GM12801 (cell line): ENCODE data around the gene GUCA1C.

Experiments
- CTCF ChIP-seq: IDR thresholded peaks from one replicate; pipeline ENCODE4 v1.5.1; 2011; ENCODE audit warnings: control low read depth; ENCODE audit not compliant: insufficient read length; ENCODE audit errors: extremely low read depth

The GUCA1C gene

GRCh38 chr3:108940166-108940565, 13.5 kb downstream of the GUCA1C start:
- no peak for TF ChIP-seq CTCF

- TF ChIP-seq CTCF = no peak
Measured at GRCh38 chr3:108936924-108937689, 16.6 kb downstream of the GUCA1C start.

- TF ChIP-seq CTCF = no peak
Measured at GRCh38 chr3:108931035-108931434, 22.6 kb downstream of the GUCA1C start.

GRCh38 chr3:108918866-108919265, 34.8 kb downstream of the GUCA1C start:
- TF ChIP-seq CTCF = no peak

- TF ChIP-seq CTCF = no peak
Measured at GRCh38 chr3:108914774-108915641, 38.7 kb downstream of the GUCA1C start.

GRCh38 chr3:108909799-108910198, 43.9 kb downstream of the GUCA1C start:
- TF ChIP-seq CTCF = no peak

GRCh38 chr3:108907194-108907593, 46.5 kb downstream of the GUCA1C start:
- TF ChIP-seq CTCF = no peak
